ENCODE data around the gene ATP6V0D1. TPM values are rescaled to one million over a fixed set of nuclear protein-coding genes. Genes with fewer than 3 reads are reported as not detected.

The ATP6V0D1 gene
- polyA plus RNA-seq, 1 donor from 2014 or later, result 188 TPM

DNA sequence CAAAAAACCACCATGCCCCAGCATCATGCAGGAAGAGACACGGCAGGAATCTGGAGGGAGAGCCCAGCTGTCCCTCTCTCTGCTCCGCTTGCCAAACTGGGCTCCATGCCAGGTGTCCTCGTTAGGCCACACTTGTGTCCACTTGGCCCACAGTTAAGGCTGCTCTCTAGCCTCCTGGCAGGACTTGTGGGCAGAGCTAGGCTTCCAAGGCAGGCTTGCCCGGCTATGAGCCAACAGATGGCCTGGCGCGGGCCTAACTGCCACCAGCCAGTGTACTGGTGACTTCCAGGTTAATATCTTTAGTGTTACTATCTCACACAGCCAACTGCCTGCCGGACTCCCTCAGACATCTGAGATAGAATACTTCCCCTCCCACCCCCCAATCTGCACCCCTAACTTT is 10.6 kb downstream of the ATP6V0D1 start:
- H3K27me3 ChIP-seq (ENCODE audit: insufficient read depth, low read depth, low read length), result no peaks in the 10 kb centered on the region
- H3K79me2 ChIP-seq (replicated peaks; ENCODE audit: insufficient read depth, low read length), result peaks cover 24% of the 10 kb centered on the region
- H2AFZ ChIP-seq (ENCODE audit: low read depth, low read length), result no peak overlapping the region
- no peaks in the 10 kb centered on the region for H3K36me3 ChIP-seq (ENCODE audit: insufficient read depth, low read length)
- H4K20me1 ChIP-seq (ENCODE audit: insufficient read depth), result no peaks in the 10 kb centered on the region
- no peak overlapping the region for H3K9ac ChIP-seq (ENCODE audit: low read length)
- H3K4me3 ChIP-seq (ENCODE audit: low read length), result no peak overlapping the region
- H3K9me3 ChIP-seq (ENCODE audit: low read length), result no peaks in the 10 kb centered on the region
- TF ChIP-seq CTCF (IDR thresholded peaks at IDR 0.05; ENCODE audit: poor library complexity, severe bottlenecking) (no peak), SMC3 (conservative IDR thresholded peaks at IDR 0.05; ENCODE audit: poor library complexity) (no peak), EZH2 (IDR thresholded peaks at IDR 0.05; ENCODE audit: borderline replicate concordance, insufficient read depth, low read length, poor library complexity, severe bottlenecking) (no peak), RAD21 (conservative IDR thresholded peaks at IDR 0.05) (no peak), MXI1 (conservative IDR thresholded peaks at IDR 0.05; ENCODE audit: poor library complexity, severe bottlenecking) (no peak)
- TF ChIP-seq, protein P1, sequence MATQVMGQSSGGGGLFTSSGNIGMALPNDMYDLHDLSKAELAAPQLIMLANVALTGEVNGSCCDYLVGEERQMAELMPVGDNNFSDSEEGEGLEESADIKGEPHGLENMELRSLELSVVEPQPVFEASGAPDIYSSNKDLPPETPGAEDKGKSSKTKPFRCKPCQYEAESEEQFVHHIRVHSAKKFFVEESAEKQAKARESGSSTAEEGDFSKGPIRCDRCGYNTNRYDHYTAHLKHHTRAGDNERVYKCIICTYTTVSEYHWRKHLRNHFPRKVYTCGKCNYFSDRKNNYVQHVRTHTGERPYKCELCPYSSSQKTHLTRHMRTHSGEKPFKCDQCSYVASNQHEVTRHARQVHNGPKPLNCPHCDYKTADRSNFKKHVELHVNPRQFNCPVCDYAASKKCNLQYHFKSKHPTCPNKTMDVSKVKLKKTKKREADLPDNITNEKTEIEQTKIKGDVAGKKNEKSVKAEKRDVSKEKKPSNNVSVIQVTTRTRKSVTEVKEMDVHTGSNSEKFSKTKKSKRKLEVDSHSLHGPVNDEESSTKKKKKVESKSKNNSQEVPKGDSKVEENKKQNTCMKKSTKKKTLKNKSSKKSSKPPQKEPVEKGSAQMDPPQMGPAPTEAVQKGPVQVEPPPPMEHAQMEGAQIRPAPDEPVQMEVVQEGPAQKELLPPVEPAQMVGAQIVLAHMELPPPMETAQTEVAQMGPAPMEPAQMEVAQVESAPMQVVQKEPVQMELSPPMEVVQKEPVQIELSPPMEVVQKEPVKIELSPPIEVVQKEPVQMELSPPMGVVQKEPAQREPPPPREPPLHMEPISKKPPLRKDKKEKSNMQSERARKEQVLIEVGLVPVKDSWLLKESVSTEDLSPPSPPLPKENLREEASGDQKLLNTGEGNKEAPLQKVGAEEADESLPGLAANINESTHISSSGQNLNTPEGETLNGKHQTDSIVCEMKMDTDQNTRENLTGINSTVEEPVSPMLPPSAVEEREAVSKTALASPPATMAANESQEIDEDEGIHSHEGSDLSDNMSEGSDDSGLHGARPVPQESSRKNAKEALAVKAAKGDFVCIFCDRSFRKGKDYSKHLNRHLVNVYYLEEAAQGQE (IDR thresholded peaks at IDR 0.05; ENCODE audit: borderline replicate concordance), result no peak
- no peaks in the 10 kb centered on the region for H3K9me2 ChIP-seq (ENCODE audit: insufficient read depth, low read length)
- H3F3A ChIP-seq (ENCODE audit: insufficient read depth, low read length, poor library complexity, severe bottlenecking), result no peaks in the 10 kb centered on the region
- no peak overlapping the region for H3K27ac ChIP-seq (ENCODE audit: low read length)
- H3K4me2 ChIP-seq (ENCODE audit: low read length), result no peak overlapping the region

DNA sequence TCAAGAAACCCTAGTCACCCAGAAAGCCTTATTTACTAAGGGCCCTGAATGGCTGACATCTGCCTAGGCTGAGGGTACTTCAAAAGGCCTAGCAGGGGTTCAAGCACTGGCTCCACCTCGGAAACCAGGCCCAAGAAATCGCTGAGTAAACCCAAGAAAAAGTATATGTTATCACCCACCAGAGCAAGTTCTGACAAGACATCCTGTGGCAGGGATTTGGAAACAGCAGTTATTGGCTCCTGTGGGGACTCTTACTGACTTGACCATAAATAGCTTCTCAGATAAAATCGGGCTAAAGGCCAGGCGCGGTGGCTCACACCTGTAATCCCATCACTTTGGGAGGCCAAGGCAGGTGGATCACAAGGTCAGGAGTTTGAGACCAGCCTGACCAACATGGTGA is 12.2 kb downstream of the ATP6V0D1 start:
- Histone ChIP-seq H4K20me1 (ENCODE audit: insufficient read depth) (no peaks in the 10 kb centered on the region), H3K4me2 (ENCODE audit: low read length) (no peak overlapping the region)
- TF ChIP-seq EP300 (conservative IDR thresholded peaks at IDR 0.05; ENCODE audit: poor library complexity, severe bottlenecking), result no peak
- no peak for TF ChIP-seq MXI1 (conservative IDR thresholded peaks at IDR 0.05; ENCODE audit: poor library complexity, severe bottlenecking)
- TF ChIP-seq POLR2AphosphoS5 (IDR thresholded peaks at IDR 0.05), result no peak
- TF ChIP-seq RAD21 (conservative IDR thresholded peaks at IDR 0.05), result no peak
- no peak for TF ChIP-seq SMC3 (conservative IDR thresholded peaks at IDR 0.05; ENCODE audit: poor library complexity)
- TF ChIP-seq CTCF (IDR thresholded peaks at IDR 0.05; ENCODE audit: poor library complexity, severe bottlenecking), result no peak
- no peak for TF ChIP-seq TAF1 (IDR thresholded peaks at IDR 0.05; ENCODE audit: low read depth)
- TF ChIP-seq, protein P1 (IDR thresholded peaks at IDR 0.05; ENCODE audit: borderline replicate concordance), result no peak
- TF ChIP-seq EZH2 (IDR thresholded peaks at IDR 0.05; ENCODE audit: borderline replicate concordance, insufficient read depth, low read length, poor library complexity, severe bottlenecking), result no peak

More for the DNA sequence above, 12.2 kb downstream of the ATP6V0D1 start:
- Histone ChIP-seq H3K9ac (ENCODE audit: low read length) (no peak overlapping the region), H3K27ac (ENCODE audit: low read length) (no peak overlapping the region), H3K79me2 (replicated peaks; ENCODE audit: insufficient read depth, low read length) (peaks cover 15% of the 10 kb centered on the region), H3K9me2 (ENCODE audit: insufficient read depth, low read length) (no peaks in the 10 kb centered on the region), H3K27me3 (ENCODE audit: insufficient read depth, low read depth, low read length) (no peaks in the 10 kb centered on the region), H3K4me3 (ENCODE audit: low read length) (no peak overlapping the region), H3K9me3 (ENCODE audit: low read length) (no peaks in the 10 kb centered on the region), H3K36me3 (ENCODE audit: insufficient read depth, low read length) (no peaks in the 10 kb centered on the region), H3F3A (ENCODE audit: insufficient read depth, low read length, poor library complexity, severe bottlenecking) (no peaks in the 10 kb centered on the region), H2AFZ (ENCODE audit: low read depth, low read length) (no peak overlapping the region)
